Measurements from ENCODE around the gene LPP.

LPP gene

GRCh38 chr3:188218603-188219002 lies 64.6 kb downstream of the LPP start:
- peaks cover 71% of the 10 kb centered on the region for H3K4me1 Mint-ChIP-seq (ENCODE audit: low read depth)
- no peak overlapping the region for H3K27ac Mint-ChIP-seq
- no peaks in the 10 kb centered on the region for H3K27me3 Mint-ChIP-seq
- intact Hi-C loops (cut with micrococcal nuclease), result no loop called here
- no peak overlapping the region for H3K4me3 Mint-ChIP-seq
- H3K36me3 Mint-ChIP-seq (ENCODE audit: low read depth), result peaks cover 49% of the 10 kb centered on the region
- H3K9me3 Mint-ChIP-seq, result no peaks in the 10 kb centered on the region

- H3K27ac Mint-ChIP-seq, result no peak overlapping the region
- no peaks in the 10 kb centered on the region for H3K27me3 Mint-ChIP-seq
- peaks cover 71% of the 10 kb centered on the region for H3K4me1 Mint-ChIP-seq (ENCODE audit: low read depth)
- intact Hi-C loops (cut with micrococcal nuclease), result no loop called here
- H3K4me3 Mint-ChIP-seq, result no peak overlapping the region
- H3K36me3 Mint-ChIP-seq (ENCODE audit: low read depth), result peaks cover 49% of the 10 kb centered on the region
- H3K9me3 Mint-ChIP-seq, result no peaks in the 10 kb centered on the region
Observed at GRCh38 chr3:188219147-188219546, 65.2 kb downstream of the LPP start.

GRCh38 chr3:188220097-188220788 lies 66.3 kb downstream of the LPP start:
- no peak overlapping the region for H3K27ac Mint-ChIP-seq
- H3K4me1 Mint-ChIP-seq (ENCODE audit: low read depth), result peaks cover 70% of the 10 kb centered on the region
- H3K9me3 Mint-ChIP-seq, result no peaks in the 10 kb centered on the region
- no peaks in the 10 kb centered on the region for H3K27me3 Mint-ChIP-seq
- H3K36me3 Mint-ChIP-seq (ENCODE audit: low read depth), result peaks cover 58% of the 10 kb centered on the region
- H3K4me3 Mint-ChIP-seq, result no peak overlapping the region
- intact Hi-C loops (cut with micrococcal nuclease), result no loop called here

DNA sequence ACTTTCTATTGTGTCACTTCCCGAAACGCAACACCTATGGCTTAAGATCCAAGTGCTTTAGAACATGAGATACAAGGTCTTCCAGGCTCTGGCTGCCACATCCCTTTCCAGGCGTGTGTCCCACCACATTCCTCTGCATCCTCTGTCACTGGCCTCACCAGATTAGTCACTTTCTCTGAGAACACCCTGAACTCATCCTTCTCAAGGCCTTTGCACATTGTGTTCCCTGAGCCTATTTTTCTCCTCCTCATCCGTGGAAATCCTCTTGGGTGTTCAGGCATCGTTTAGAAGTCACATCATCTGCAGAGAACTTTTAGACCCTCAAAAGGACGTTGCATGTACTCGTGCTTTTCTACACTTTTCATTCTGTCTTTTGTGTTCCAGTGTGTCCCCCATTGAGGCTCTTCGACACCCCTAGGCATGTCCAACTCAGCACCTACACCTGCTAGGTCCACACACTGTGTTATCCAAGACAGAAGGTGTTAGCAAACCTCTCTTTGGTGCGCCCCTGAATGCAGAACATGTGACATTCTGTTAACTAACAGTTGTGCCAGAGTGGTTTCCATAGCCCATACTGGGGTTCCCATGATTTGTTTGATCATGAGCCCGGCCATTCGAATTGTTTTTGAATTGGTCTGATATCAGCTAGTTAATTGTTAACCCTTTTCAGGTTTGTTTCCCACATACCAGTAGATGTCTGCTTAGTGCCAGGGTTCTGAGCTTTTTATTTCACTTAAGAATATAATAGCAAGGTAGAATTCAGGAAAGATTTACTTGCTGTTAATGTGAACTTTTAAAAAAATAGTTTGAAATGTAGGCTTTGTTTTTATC lies 67.2 kb downstream of the LPP start:
- Mint-ChIP-seq H3K27me3 (no peaks in the 10 kb centered on the region), H3K36me3 (ENCODE audit: low read depth) (peaks cover 64% of the 10 kb centered on the region), H3K9me3 (no peaks in the 10 kb centered on the region), H3K4me3 (no peak overlapping the region), H3K4me1 (ENCODE audit: low read depth) (peaks cover 61% of the 10 kb centered on the region), H3K27ac (no peak overlapping the region)
- intact Hi-C loops (cut with micrococcal nuclease), result no loop called here

DNA sequence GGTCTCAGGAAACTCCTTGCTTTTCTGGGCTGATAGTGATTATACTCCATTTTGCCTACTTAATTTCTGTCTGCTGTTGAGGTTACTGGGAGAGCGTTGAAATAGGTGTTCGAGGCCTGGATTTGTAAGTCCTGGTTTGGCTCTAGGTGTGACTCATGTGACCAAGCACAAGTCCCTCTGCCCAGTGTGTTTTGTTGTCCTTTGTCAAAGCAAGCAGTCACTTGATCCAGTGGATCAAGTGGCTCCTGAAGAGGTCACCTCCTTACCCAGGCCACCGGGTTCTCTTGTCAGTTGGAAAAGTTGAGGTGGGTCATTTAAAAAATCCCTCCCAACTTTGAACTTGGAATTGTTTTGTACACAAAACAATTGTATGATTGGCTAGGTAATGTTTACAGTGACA lies 70.0 kb downstream of the LPP start:
- Mint-ChIP-seq H3K4me3 (no peak overlapping the region), H3K4me1 (ENCODE audit: low read depth) (peaks cover 47% of the 10 kb centered on the region), H3K36me3 (ENCODE audit: low read depth) (peaks cover 72% of the 10 kb centered on the region), H3K9me3 (no peaks in the 10 kb centered on the region), H3K27ac (no peak overlapping the region), H3K27me3 (no peaks in the 10 kb centered on the region)
- intact Hi-C loops (cut with micrococcal nuclease), result no loop called here

DNA sequence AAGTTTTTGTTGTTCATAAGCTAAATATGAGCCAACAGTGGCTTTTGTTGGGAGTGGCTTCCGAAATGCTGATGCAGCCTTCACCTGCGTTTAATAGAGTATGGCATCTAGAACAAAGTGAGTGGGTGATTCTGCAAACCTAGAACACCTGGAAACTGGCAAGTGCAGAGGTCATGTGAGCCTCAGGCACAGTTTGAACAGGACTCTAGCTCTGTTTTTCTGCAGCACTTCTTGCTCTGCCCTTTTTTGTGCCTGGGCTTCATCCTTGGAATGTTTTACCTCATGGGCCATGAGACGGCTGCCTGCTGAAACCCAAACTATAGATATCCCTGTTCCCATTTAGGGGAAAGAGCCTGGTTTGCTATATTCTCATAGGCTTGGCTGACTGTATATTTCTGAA lies 73.5 kb downstream of the LPP start:
- H3K4me3 Mint-ChIP-seq, result no peak overlapping the region
- peaks cover 35% of the 10 kb centered on the region for H3K4me1 Mint-ChIP-seq (ENCODE audit: low read depth)
- H3K36me3 Mint-ChIP-seq (ENCODE audit: low read depth), result peaks cover 79% of the 10 kb centered on the region
- no peaks in the 10 kb centered on the region for H3K27me3 Mint-ChIP-seq
- no peaks in the 10 kb centered on the region for H3K9me3 Mint-ChIP-seq
- no peak overlapping the region for H3K27ac Mint-ChIP-seq
- intact Hi-C loops (cut with micrococcal nuclease), result no loop called here

DNA sequence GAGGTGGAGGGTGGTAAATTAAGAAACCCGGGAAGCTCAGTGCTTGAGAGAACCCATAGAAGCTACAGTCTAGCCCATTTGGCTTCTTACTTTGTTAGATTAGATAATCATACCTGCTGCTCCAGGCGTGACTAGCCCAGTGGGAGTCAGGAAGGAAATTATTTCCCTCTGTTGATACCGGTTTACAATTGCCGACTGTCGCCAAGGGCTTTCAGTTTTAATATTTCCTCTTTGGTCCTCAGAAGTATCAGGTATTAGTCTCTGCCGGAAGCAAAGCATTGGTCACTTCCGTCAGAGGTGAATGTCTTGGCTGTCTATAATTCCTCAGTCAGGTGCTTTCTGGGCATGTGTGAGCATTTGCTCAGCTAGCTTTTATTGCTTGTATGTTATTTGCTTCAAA lies 75.2 kb downstream of the LPP start:
- Mint-ChIP-seq H3K4me3 (no peak overlapping the region), H3K27me3 (no peaks in the 10 kb centered on the region), H3K9me3 (no peaks in the 10 kb centered on the region), H3K4me1 (ENCODE audit: low read depth) (peaks cover 37% of the 10 kb centered on the region), H3K36me3 (ENCODE audit: low read depth) (peaks cover 79% of the 10 kb centered on the region), H3K27ac (no peak overlapping the region)
- intact Hi-C loops (cut with micrococcal nuclease), result no loop called here

GRCh38 chr3:188229726-188230125 lies 75.8 kb downstream of the LPP start:
- peaks cover 38% of the 10 kb centered on the region for H3K4me1 Mint-ChIP-seq (ENCODE audit: low read depth)
- H3K4me3 Mint-ChIP-seq, result no peak overlapping the region
- no peak overlapping the region for H3K27ac Mint-ChIP-seq
- no peaks in the 10 kb centered on the region for H3K27me3 Mint-ChIP-seq
- no peaks in the 10 kb centered on the region for H3K9me3 Mint-ChIP-seq
- peaks cover 81% of the 10 kb centered on the region for H3K36me3 Mint-ChIP-seq (ENCODE audit: low read depth)
- intact Hi-C loops (cut with micrococcal nuclease), result no loop called here

GRCh38 chr3:188230962-188231361 lies 77.0 kb downstream of the LPP start:
- no peak overlapping the region for H3K27ac Mint-ChIP-seq
- H3K9me3 Mint-ChIP-seq, result no peaks in the 10 kb centered on the region
- no peak overlapping the region for H3K4me3 Mint-ChIP-seq
- peaks cover 39% of the 10 kb centered on the region for H3K4me1 Mint-ChIP-seq (ENCODE audit: low read depth)
- intact Hi-C loops (cut with micrococcal nuclease), result no loop called here
- H3K27me3 Mint-ChIP-seq, result no peaks in the 10 kb centered on the region
- H3K36me3 Mint-ChIP-seq (ENCODE audit: low read depth), result peaks cover 75% of the 10 kb centered on the region

- intact Hi-C loops (cut with micrococcal nuclease), result no loop called here
- Mint-ChIP-seq H3K9me3 (no peaks in the 10 kb centered on the region), H3K4me1 (ENCODE audit: low read depth) (peaks cover 43% of the 10 kb centered on the region), H3K27ac (no peak overlapping the region), H3K27me3 (no peaks in the 10 kb centered on the region), H3K36me3 (ENCODE audit: low read depth) (peaks cover 75% of the 10 kb centered on the region), H3K4me3 (no peak overlapping the region)
Observed at GRCh38 chr3:188231456-188231855, 77.5 kb downstream of the LPP start.

- H3K27me3 Mint-ChIP-seq, result no peaks in the 10 kb centered on the region
- H3K27ac Mint-ChIP-seq, result no peak overlapping the region
- intact Hi-C loops (cut with micrococcal nuclease), result no loop called here
- H3K36me3 Mint-ChIP-seq (ENCODE audit: low read depth), result peaks cover 70% of the 10 kb centered on the region
- no peaks in the 10 kb centered on the region for H3K9me3 Mint-ChIP-seq
- H3K4me3 Mint-ChIP-seq, result no peak overlapping the region
- peaks cover 48% of the 10 kb centered on the region for H3K4me1 Mint-ChIP-seq (ENCODE audit: low read depth)
Observed at GRCh38 chr3:188232656-188233055, 78.7 kb downstream of the LPP start.

- no peaks in the 10 kb centered on the region for H3K9me3 Mint-ChIP-seq
- H3K4me3 Mint-ChIP-seq, result no peak overlapping the region
- H3K36me3 Mint-ChIP-seq (ENCODE audit: low read depth), result peaks cover 68% of the 10 kb centered on the region
- no peaks in the 10 kb centered on the region for H3K27me3 Mint-ChIP-seq
- H3K27ac Mint-ChIP-seq, result no peak overlapping the region
- intact Hi-C loops (cut with micrococcal nuclease), result no loop called here
- H3K4me1 Mint-ChIP-seq (ENCODE audit: low read depth), result peaks cover 47% of the 10 kb centered on the region
Observed at GRCh38 chr3:188233320-188233719, 79.4 kb downstream of the LPP start.

GRCh38 chr3:188234132-188234531 lies 80.2 kb downstream of the LPP start:
- peaks cover 69% of the 10 kb centered on the region for H3K36me3 Mint-ChIP-seq (ENCODE audit: low read depth)
- intact Hi-C loops (cut with micrococcal nuclease), result no loop called here
- H3K4me1 Mint-ChIP-seq (ENCODE audit: low read depth), result peaks cover 43% of the 10 kb centered on the region
- no peak overlapping the region for H3K4me3 Mint-ChIP-seq
- no peaks in the 10 kb centered on the region for H3K9me3 Mint-ChIP-seq
- H3K27ac Mint-ChIP-seq, result no peak overlapping the region
- no peaks in the 10 kb centered on the region for H3K27me3 Mint-ChIP-seq

DNA sequence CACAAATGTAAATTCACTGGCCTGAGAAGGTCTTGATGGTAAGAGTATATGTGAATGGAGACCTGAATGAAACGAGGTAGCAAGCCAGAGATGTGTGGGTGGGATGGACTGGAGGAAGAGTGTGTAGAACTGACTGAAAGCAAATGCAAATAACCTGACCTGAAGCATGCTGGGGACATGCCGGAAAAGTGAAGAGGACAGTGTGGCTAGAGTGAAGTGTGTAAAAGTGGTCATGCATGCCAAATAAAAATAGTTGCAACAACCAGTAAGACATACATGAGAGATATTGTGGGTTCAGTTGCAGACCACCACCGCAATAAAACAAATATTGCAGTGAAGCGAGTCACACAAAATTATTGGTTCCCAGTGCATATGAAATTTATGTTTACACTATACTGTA lies 82.3 kb downstream of the LPP start:
- Mint-ChIP-seq H3K36me3 (ENCODE audit: low read depth) (peaks cover 67% of the 10 kb centered on the region), H3K4me1 (ENCODE audit: low read depth) (peaks cover 57% of the 10 kb centered on the region), H3K4me3 (no peak overlapping the region), H3K27me3 (no peaks in the 10 kb centered on the region), H3K9me3 (no peaks in the 10 kb centered on the region), H3K27ac (no peak overlapping the region)
- intact Hi-C loops (cut with micrococcal nuclease), result no loop called here

All from dendritic cell treated with granulocyte-macrophage colony-stimulating factor and Interleukin-4, amounts not matched to agents 40 ng/mL and 50 ng/mL, for 4 days (primary cell).